ENCODE data around the gene NCOA1. TPM values are rescaled to one million over a fixed set of nuclear protein-coding genes. Genes with fewer than 3 reads are reported as not detected.
"Not testable (repeated sequence)": the region's sequence is repeated elsewhere in the genome, so short reads cannot be mapped to it uniquely, and the experiment has no call there.

The NCOA1 gene
- polyA plus RNA-seq, 1 donor (not counting 4 experiments of a cell fraction or from before 2014, with no cell fraction given) = 5.0 TPM

DNA sequence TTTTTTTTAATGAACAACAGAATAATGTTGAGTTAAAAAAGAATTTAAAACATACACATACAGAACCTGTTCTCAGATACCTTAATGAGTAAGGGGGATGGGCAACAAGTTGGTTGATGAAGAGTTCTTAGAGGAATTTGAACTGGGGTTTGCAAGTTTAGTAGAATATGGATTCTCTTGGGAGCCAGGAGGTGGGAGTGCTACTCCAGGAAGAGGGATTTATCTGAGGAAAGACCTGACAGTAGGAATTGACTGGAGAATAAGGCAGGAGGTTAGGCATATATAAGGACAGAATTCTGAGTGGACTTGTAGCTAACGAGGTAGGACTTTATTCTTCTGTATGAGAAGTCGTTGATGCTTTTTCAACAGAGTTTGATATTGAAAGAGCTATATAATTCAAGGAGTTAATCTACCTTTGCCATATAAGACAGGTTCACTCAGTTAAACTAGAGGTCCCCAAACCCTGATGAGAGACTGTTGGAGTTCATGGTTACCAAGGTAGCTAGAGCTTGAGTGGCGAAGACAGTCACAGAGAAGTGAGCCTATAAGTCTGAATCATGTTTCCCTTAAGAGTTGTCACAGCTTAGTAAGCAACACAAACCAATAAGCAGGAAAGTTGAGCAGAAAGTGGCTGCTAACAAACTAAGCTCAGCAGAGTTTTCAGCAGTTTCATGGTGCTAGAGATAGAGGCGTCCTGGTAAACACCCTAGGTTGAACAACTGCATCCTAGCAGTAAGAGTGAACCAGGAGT lies 88.2 kb downstream of the NCOA1 start:
- H3K27me3 ChIP-seq (ENCODE audit: control insufficient read depth, extremely low read depth, insufficient read depth, low read length) = no peaks in the 10 kb centered on the region
- dilution Hi-C loops (cut with MboI; ENCODE audit: extremely low pct_ligation_motif_present, low sequenced_read_pairs) = no loop called here
- no peaks in the 10 kb centered on the region for H3K9me3 ChIP-seq (ENCODE audit: control insufficient read depth, low read depth, low read length)
- H3K27ac ChIP-seq (ENCODE audit: control insufficient read depth, insufficient read depth, low read length) = no peak overlapping the region
- H3K36me3 ChIP-seq (ENCODE audit: control insufficient read depth in 2 of 2, extremely low read depth in 1 of 2, insufficient read depth in 2 of 2, low read length in 2 of 2) = no peaks in the 10 kb centered on the region
- H3K9ac ChIP-seq (ENCODE audit: control insufficient read depth, extremely low read depth, insufficient read depth, low read length) = no peak overlapping the region
- H3K4me1 ChIP-seq (ENCODE audit: control insufficient read depth, extremely low read depth, insufficient read depth, low read length) = no peaks in the 10 kb centered on the region
- H3K4me2 ChIP-seq (ENCODE audit: control insufficient read depth, extremely low read depth, insufficient read depth, low read depth, low read length) = no peak overlapping the region
- no peaks in the 10 kb centered on the region for H3K9me1 ChIP-seq (ENCODE audit: control insufficient read depth, extremely low read depth, insufficient read depth, low read length)
- TF ChIP-seq, protein P1, sequence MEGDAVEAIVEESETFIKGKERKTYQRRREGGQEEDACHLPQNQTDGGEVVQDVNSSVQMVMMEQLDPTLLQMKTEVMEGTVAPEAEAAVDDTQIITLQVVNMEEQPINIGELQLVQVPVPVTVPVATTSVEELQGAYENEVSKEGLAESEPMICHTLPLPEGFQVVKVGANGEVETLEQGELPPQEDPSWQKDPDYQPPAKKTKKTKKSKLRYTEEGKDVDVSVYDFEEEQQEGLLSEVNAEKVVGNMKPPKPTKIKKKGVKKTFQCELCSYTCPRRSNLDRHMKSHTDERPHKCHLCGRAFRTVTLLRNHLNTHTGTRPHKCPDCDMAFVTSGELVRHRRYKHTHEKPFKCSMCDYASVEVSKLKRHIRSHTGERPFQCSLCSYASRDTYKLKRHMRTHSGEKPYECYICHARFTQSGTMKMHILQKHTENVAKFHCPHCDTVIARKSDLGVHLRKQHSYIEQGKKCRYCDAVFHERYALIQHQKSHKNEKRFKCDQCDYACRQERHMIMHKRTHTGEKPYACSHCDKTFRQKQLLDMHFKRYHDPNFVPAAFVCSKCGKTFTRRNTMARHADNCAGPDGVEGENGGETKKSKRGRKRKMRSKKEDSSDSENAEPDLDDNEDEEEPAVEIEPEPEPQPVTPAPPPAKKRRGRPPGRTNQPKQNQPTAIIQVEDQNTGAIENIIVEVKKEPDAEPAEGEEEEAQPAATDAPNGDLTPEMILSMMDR (optimal IDR thresholded peaks at IDR 0.05 in 1 of 3, IDR thresholded peaks at IDR 0.05 in 1 of 3, conservative IDR thresholded peaks at IDR 0.05 in 1 of 3; ENCODE audit: extremely low read depth in 1 of 3, insufficient read depth in 2 of 3, low read length in 3 of 3) = no peak
- no peak for TF ChIP-seq EZH2 (IDR thresholded peaks at IDR 0.05; ENCODE audit: low read length)
- no peak overlapping the region for H3K4me3 ChIP-seq (ENCODE audit: control insufficient read depth in 2 of 3, extremely low read depth in 1 of 3, insufficient read depth in 2 of 3, low read depth in 1 of 3, low read length in 3 of 3)
- DNase-seq (ENCODE audit: low read depth, low spot score) (no peak), FAIRE-seq (no peak)
- H2AFZ ChIP-seq (ENCODE audit: control insufficient read depth, low read length) = no peak overlapping the region
- H4K20me1 ChIP-seq (ENCODE audit: control insufficient read depth, extremely low read depth, insufficient read depth, low read length) = no peaks in the 10 kb centered on the region
- no peaks in the 10 kb centered on the region for H3K79me2 ChIP-seq (ENCODE audit: control insufficient read depth, insufficient read depth, low read length)

DNA sequence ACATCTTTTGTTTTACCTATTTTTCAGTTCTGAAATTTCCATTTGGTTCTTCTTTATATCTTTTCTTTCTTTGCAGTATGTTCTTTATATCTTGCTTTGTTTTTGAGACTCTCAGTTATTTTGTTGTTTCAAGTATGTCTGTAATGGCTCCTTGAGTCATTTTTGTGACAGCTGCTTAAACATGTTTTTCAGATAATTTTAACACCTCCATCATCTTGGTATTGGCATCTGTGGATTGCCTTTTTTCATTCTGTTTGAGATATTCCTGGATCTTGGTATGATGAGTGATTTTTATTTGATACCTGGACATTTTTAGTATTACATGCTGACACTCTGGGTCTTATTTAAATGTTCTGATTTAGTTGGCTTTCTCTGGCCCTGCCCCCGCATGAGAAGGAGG lies 89.5 kb downstream of the NCOA1 start:
- no peak overlapping the region for H2AFZ ChIP-seq (ENCODE audit: control insufficient read depth, low read length)
- no peaks in the 10 kb centered on the region for H3K27me3 ChIP-seq (ENCODE audit: control insufficient read depth, extremely low read depth, insufficient read depth, low read length)
- no peak overlapping the region for H3K9ac ChIP-seq (ENCODE audit: control insufficient read depth, extremely low read depth, insufficient read depth, low read length)
- no peak overlapping the region for H3K4me2 ChIP-seq (ENCODE audit: control insufficient read depth, extremely low read depth, insufficient read depth, low read depth, low read length)
- no peaks in the 10 kb centered on the region for H3K9me3 ChIP-seq (ENCODE audit: control insufficient read depth, low read depth, low read length)
- H3K36me3 ChIP-seq (ENCODE audit: control insufficient read depth in 2 of 2, extremely low read depth in 1 of 2, insufficient read depth in 2 of 2, low read length in 2 of 2) = no peaks in the 10 kb centered on the region
- DNase-seq (ENCODE audit: low read depth, low spot score) (no peak), FAIRE-seq (no peak)
- no peak overlapping the region for H3K4me3 ChIP-seq (ENCODE audit: control insufficient read depth in 2 of 3, extremely low read depth in 1 of 3, insufficient read depth in 2 of 3, low read depth in 1 of 3, low read length in 3 of 3)
- TF ChIP-seq EZH2 (IDR thresholded peaks at IDR 0.05; ENCODE audit: low read length) = no peak
- TF ChIP-seq, protein P1 (optimal IDR thresholded peaks at IDR 0.05 in 1 of 3, IDR thresholded peaks at IDR 0.05 in 1 of 3, conservative IDR thresholded peaks at IDR 0.05 in 1 of 3; ENCODE audit: extremely low read depth in 1 of 3, insufficient read depth in 2 of 3, low read length in 3 of 3) = no peak
- no peaks in the 10 kb centered on the region for H3K4me1 ChIP-seq (ENCODE audit: control insufficient read depth, extremely low read depth, insufficient read depth, low read length)
- dilution Hi-C loops (cut with MboI; ENCODE audit: extremely low pct_ligation_motif_present, low sequenced_read_pairs) = no loop called here
- no peaks in the 10 kb centered on the region for H3K9me1 ChIP-seq (ENCODE audit: control insufficient read depth, extremely low read depth, insufficient read depth, low read length)
- no peaks in the 10 kb centered on the region for H3K79me2 ChIP-seq (ENCODE audit: control insufficient read depth, insufficient read depth, low read length)
- no peaks in the 10 kb centered on the region for H4K20me1 ChIP-seq (ENCODE audit: control insufficient read depth, extremely low read depth, insufficient read depth, low read length)
- H3K27ac ChIP-seq (ENCODE audit: control insufficient read depth, insufficient read depth, low read length) = no peak overlapping the region

DNA sequence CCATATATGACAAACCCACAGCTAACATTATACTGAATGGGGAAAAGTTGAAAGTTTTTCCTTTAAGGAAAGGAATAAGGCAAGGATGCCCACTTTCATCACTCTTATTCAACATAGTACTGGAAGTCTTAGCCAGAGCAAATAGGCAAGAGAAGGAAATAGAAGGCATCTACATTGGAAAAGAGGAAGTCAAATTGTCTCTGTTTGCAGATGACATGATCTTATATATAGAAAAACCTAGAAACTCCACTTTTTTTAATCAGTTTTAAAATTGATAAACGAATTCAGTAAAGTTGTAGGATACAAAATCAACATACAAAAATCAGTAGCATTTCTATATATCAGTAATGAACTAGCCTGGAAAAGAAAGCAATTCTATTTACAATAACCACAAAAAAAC lies 90.9 kb downstream of the NCOA1 start:
- H3K4me1 ChIP-seq (ENCODE audit: control insufficient read depth, extremely low read depth, insufficient read depth, low read length); H4K20me1 ChIP-seq (ENCODE audit: control insufficient read depth, extremely low read depth, insufficient read depth, low read length); H3K27ac ChIP-seq (ENCODE audit: control insufficient read depth, insufficient read depth, low read length); H3K27me3 ChIP-seq (ENCODE audit: control insufficient read depth, extremely low read depth, insufficient read depth, low read length); H3K36me3 ChIP-seq (ENCODE audit: control insufficient read depth in 2 of 2, extremely low read depth in 1 of 2, insufficient read depth in 2 of 2, low read length in 2 of 2); FAIRE-seq; H3K9me1 ChIP-seq (ENCODE audit: control insufficient read depth, extremely low read depth, insufficient read depth, low read length); dilution Hi-C loops (cut with MboI; ENCODE audit: extremely low pct_ligation_motif_present, low sequenced_read_pairs); H3K9me3 ChIP-seq (ENCODE audit: control insufficient read depth, low read depth, low read length); H3K4me3 ChIP-seq (ENCODE audit: control insufficient read depth in 2 of 3, extremely low read depth in 1 of 3, insufficient read depth in 2 of 3, low read depth in 1 of 3, low read length in 3 of 3); H3K79me2 ChIP-seq (ENCODE audit: control insufficient read depth, insufficient read depth, low read length); H2AFZ ChIP-seq (ENCODE audit: control insufficient read depth, low read length); DNase-seq (ENCODE audit: low read depth, low spot score); H3K4me2 ChIP-seq (ENCODE audit: control insufficient read depth, extremely low read depth, insufficient read depth, low read depth, low read length); H3K9ac ChIP-seq (ENCODE audit: control insufficient read depth, extremely low read depth, insufficient read depth, low read length): not testable (repeated sequence)

All from keratinocyte (primary cell).